Limb (tissue), 2 donors: ENCODE results near the gene HSD11B1L.

ENCODE experiments used
- DNase-seq, 2 donors: peaks; one replicate each; pipeline ENCODE4 v3.0.0-alpha.2; 2016; ENCODE audit errors: extremely low spot score in 2 of 2

The HSD11B1L gene

GRCh38 chr19:5680437-5681368, at the start of gene HSD11B1L, which contains the start of gene MICOS13:
Gene HSD11B1L, plus strand, starts transcription at chr19:5681027. Its CDS starts 3,806 bp downstream, at chr19:5684833.
Gene MICOS13, minus strand, starts transcription at chr19:5680516. Its CDS starts 30 bp downstream, at chr19:5680486.
- peak; percentile 98 to 99 for DNase-seq

GRCh38 chr19:5631567-5632240, 49.1 kb upstream of the HSD11B1L start:
- no peak for DNase-seq

- no peak for DNase-seq
These were observed 48.6 kb upstream of the HSD11B1L start for GRCh38 chr19:5632241-5632612.

- no peak for DNase-seq
These were observed 48.2 kb upstream of the HSD11B1L start for GRCh38 chr19:5632657-5633056.

GRCh38 chr19:5635427-5635826, 45.4 kb upstream of the HSD11B1L start:
- DNase-seq = no peak

- DNase-seq = no peak
These were observed 42.9 kb upstream of the HSD11B1L start for GRCh38 chr19:5637971-5638370.

GRCh38 chr19:5641171-5641570, 39.7 kb upstream of the HSD11B1L start:
- no peak for DNase-seq

GRCh38 chr19:5642204-5642603, 38.6 kb upstream of the HSD11B1L start:
- no peak for DNase-seq

GRCh38 chr19:5643060-5643459, 37.8 kb upstream of the HSD11B1L start:
- no peak for DNase-seq

- no peak for DNase-seq
These were observed 36.8 kb upstream of the HSD11B1L start for GRCh38 chr19:5644037-5644436.

GRCh38 chr19:5645409-5645808, 35.4 kb upstream of the HSD11B1L start:
- no peak for DNase-seq

- no peak for DNase-seq
These were observed 34.1 kb upstream of the HSD11B1L start for GRCh38 chr19:5646703-5647102.

GRCh38 chr19:5648464-5648863, 32.4 kb upstream of the HSD11B1L start:
- DNase-seq = no peak

- no peak for DNase-seq
These were observed 29.5 kb upstream of the HSD11B1L start for GRCh38 chr19:5651361-5651760.

GRCh38 chr19:5652261-5652660, 28.6 kb upstream of the HSD11B1L start:
- no peak for DNase-seq

- no peak for DNase-seq
These were observed 25.9 kb upstream of the HSD11B1L start for GRCh38 chr19:5654931-5655330.

- DNase-seq = no peak
These were observed 25.4 kb upstream of the HSD11B1L start for GRCh38 chr19:5655412-5655811.

GRCh38 chr19:5661483-5661882, 19.3 kb upstream of the HSD11B1L start:
- DNase-seq = no peak

GRCh38 chr19:5663904-5664303, 16.9 kb upstream of the HSD11B1L start:
- no peak for DNase-seq

- no peak for DNase-seq
These were observed 16.3 kb upstream of the HSD11B1L start for GRCh38 chr19:5664515-5664914.

- DNase-seq = no peak
These were observed 14.9 kb upstream of the HSD11B1L start for GRCh38 chr19:5665781-5666513.
